Fibroblast of lung (primary cell): ENCODE measurements around the gene SNAP29. TPM values are rescaled to one million over a fixed set of nuclear protein-coding genes. Genes with fewer than 3 reads are reported as not detected.

Source experiments
- DNase-seq, 2 donors: peaks; one replicate each; pipeline versions ENCODE4 v3.0.0 to v3.0.0-alpha.2; 2010; ENCODE audit warnings: low read depth in 2 of 2
- H2AFZ ChIP-seq: 2 replicates; pipeline ENCODE4 v1.5.1; 2012; ENCODE audit warnings: low read length, control low read depth, inconsistent platforms
- H3K27ac ChIP-seq: 2 replicates; pipeline ENCODE4 v1.5.1; 2011; ENCODE audit warnings: low read length, control low read depth; ENCODE audit not compliant: insufficient read depth
- H3K27me3 ChIP-seq: 2 replicates; pipeline ENCODE4 v1.5.1; 2011; ENCODE audit warnings: mild to moderate bottlenecking, low read length; ENCODE audit not compliant: control insufficient read depth, insufficient read depth
- H3K36me3 ChIP-seq: 2 replicates; pipeline ENCODE4 v1.5.1; 2011; ENCODE audit warnings: low read length; ENCODE audit not compliant: control insufficient read depth, insufficient read depth
- H3K4me1 ChIP-seq: 2 replicates; pipeline ENCODE4 v1.5.1; 2011; ENCODE audit warnings: low read length; ENCODE audit not compliant: control insufficient read depth, insufficient read depth; ENCODE audit errors: extremely low read depth
- H3K4me2 ChIP-seq: 2 replicates; pipeline ENCODE4 v1.5.1; 2011; ENCODE audit warnings: low read length, control low read depth; ENCODE audit not compliant: insufficient read depth; ENCODE audit errors: extremely low read depth
- H3K4me3 ChIP-seq, 4 experiments: fragments of 200-600 bp in 1 of 4; sonication (generic) in 1 of 4; replicated peaks in 1 of 4; 2 replicates each; pipeline ENCODE4 v1.5.1; 2011 to 2016; ENCODE audit warnings: low read length in 4 of 4, low read depth in 3 of 4, mild to moderate bottlenecking in 3 of 4, control low read depth in 2 of 4, inconsistent platforms in 1 of 4, mixed read lengths in 1 of 4; ENCODE audit not compliant: insufficient read depth in 1 of 4; ENCODE audit errors: control extremely low read depth in 1 of 4
- H3K79me2 ChIP-seq: 2 replicates; pipeline ENCODE4 v1.5.1; 2012; ENCODE audit warnings: mild to moderate bottlenecking, low read length, inconsistent platforms; ENCODE audit not compliant: control insufficient read depth, insufficient read depth
- H3K9ac ChIP-seq: 2 replicates; pipeline ENCODE4 v1.5.1; 2011; ENCODE audit warnings: mild to moderate bottlenecking, low read length, control low read depth; ENCODE audit not compliant: insufficient read depth
- H3K9me3 ChIP-seq: 2 replicates; pipeline ENCODE4 v1.5.1; 2012; ENCODE audit warnings: low read depth, low read length; ENCODE audit not compliant: control insufficient read depth, insufficient read depth
- H4K20me1 ChIP-seq: 2 replicates; pipeline ENCODE4 v1.5.1; 2011; ENCODE audit warnings: low read length; ENCODE audit not compliant: control insufficient read depth, insufficient read depth; ENCODE audit errors: extremely low read depth
- EZH2 ChIP-seq: IDR thresholded peaks from 2 replicates; pipeline ENCODE4 v1.5.1; 2012; ENCODE audit warnings: low read length, control low read depth, mild to moderate bottlenecking; ENCODE audit errors: missing control alignments
- polyA plus RNA-seq, 2 donors: library from polyadenylated mRNA; depleted of rRNA in 1 of 2; stranded (reverse) in 1 of 2; unstranded in 1 of 2; fragments of >200 nt; gene quantifications; 2 replicates each; pipeline ENCODE4 v1.2.1, GENCODE V29; 2011 to 2012; ENCODE audit warnings: missing spikeins in 1 of 2
- total RNA-seq: library from RNA; depleted of rRNA; stranded (reverse); fragments of >200 nt; gene quantifications from 2 replicates; pipeline ENCODE4 v1.2.1, GENCODE V29; 2014
- TF ChIP-seq, protein P1 (sequence below), 2 donors: IDR thresholded peaks in 1 of 2; conservative IDR thresholded peaks in 1 of 2; 1 replicate in 1 of 2; 2 replicates in 1 of 2; pipeline ENCODE4 v1.5.1; 2011 to 2012; ENCODE audit warnings: low read length in 2 of 2, control low read depth in 1 of 2, inconsistent platforms in 1 of 2, low read depth in 1 of 2, mild to moderate bottlenecking in 1 of 2

Gene SNAP29
- total and polyA plus RNA-seq, 2 donors (not counting 1 experiment from before 2014, with no cell fraction given), result 10.6 to 36.1 TPM

DNA sequence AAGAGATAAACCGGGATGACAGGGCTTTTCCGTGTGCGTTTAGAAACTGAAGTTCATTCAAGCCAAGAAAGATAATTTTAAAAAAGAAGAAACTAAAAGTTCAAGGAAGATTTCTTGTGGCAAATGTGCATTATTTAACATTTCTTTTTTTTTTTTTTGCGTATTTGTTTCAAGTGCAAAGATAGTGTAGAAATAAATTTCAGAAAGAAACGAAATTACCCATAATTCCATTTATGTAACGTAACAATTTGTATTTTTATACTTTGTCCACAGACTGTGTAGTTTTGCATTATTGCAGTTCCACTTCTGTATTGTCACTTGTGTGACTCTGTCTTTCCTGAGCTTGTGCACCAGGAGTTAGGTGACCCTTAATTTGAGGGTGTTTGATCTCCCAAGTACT is 24.0 kb downstream of the SNAP29 start:
- H4K20me1 ChIP-seq, result no peaks in the 10 kb centered on the region
- no peaks in the 10 kb centered on the region for H3K79me2 ChIP-seq
- no peaks in the 10 kb centered on the region for H3K4me1 ChIP-seq
- no peaks in the 10 kb centered on the region for H3K27me3 ChIP-seq
- DNase-seq, result no peak
- H3K27ac ChIP-seq, result no peak overlapping the region
- H2AFZ ChIP-seq, result no peak overlapping the region
- H3K4me2 ChIP-seq, result no peak overlapping the region
- H3K36me3 ChIP-seq, result peaks cover 8% of the 10 kb centered on the region
- H3K9ac ChIP-seq, result no peak overlapping the region
- H3K9me3 ChIP-seq, result no peaks in the 10 kb centered on the region
- no peak overlapping the region for H3K4me3 ChIP-seq
- TF ChIP-seq EZH2, result no peak
- TF ChIP-seq, protein P1, sequence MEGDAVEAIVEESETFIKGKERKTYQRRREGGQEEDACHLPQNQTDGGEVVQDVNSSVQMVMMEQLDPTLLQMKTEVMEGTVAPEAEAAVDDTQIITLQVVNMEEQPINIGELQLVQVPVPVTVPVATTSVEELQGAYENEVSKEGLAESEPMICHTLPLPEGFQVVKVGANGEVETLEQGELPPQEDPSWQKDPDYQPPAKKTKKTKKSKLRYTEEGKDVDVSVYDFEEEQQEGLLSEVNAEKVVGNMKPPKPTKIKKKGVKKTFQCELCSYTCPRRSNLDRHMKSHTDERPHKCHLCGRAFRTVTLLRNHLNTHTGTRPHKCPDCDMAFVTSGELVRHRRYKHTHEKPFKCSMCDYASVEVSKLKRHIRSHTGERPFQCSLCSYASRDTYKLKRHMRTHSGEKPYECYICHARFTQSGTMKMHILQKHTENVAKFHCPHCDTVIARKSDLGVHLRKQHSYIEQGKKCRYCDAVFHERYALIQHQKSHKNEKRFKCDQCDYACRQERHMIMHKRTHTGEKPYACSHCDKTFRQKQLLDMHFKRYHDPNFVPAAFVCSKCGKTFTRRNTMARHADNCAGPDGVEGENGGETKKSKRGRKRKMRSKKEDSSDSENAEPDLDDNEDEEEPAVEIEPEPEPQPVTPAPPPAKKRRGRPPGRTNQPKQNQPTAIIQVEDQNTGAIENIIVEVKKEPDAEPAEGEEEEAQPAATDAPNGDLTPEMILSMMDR (conservative IDR thresholded peaks at IDR 0.05 in 1 of 2, IDR thresholded peaks at IDR 0.05 in 1 of 2; ENCODE audit: low read depth in 1 of 2, low read length in 2 of 2), result no peak

DNA sequence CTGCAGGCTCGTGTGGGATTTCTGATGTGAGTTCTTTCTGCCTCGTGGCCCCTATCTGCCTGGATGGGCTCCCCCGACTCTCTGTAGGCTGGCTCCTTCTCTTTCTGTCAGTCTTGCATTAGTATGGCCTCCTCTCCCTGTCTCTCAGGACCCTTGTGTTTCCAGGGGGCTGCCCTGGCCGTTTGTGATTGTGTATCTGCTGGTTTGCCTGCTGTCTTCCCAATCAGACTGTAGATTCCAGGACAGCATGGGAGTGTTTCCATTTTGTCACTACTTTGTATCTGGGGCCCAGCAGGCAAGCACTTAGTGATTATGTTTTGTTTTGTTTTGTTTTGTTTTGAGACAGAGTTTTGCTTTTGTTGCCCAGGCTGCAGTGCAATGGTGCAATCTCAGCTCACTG is 25.6 kb downstream of the SNAP29 start:
- Histone ChIP-seq H3K4me3 (no peak overlapping the region), H3K9ac (no peak overlapping the region), H3K9me3 (no peaks in the 10 kb centered on the region), H3K4me2 (no peak overlapping the region), H3K27me3 (no peaks in the 10 kb centered on the region), H2AFZ (no peak overlapping the region), H3K36me3 (peaks cover 10% of the 10 kb centered on the region), H3K4me1 (no peaks in the 10 kb centered on the region), H3K79me2 (no peaks in the 10 kb centered on the region), H4K20me1 (no peaks in the 10 kb centered on the region), H3K27ac (no peak overlapping the region)
- no peak for DNase-seq
- TF ChIP-seq, protein P1 (conservative IDR thresholded peaks at IDR 0.05 in 1 of 2, IDR thresholded peaks at IDR 0.05 in 1 of 2; ENCODE audit: low read depth in 1 of 2, low read length in 2 of 2), result no peak
- no peak for TF ChIP-seq EZH2

DNA sequence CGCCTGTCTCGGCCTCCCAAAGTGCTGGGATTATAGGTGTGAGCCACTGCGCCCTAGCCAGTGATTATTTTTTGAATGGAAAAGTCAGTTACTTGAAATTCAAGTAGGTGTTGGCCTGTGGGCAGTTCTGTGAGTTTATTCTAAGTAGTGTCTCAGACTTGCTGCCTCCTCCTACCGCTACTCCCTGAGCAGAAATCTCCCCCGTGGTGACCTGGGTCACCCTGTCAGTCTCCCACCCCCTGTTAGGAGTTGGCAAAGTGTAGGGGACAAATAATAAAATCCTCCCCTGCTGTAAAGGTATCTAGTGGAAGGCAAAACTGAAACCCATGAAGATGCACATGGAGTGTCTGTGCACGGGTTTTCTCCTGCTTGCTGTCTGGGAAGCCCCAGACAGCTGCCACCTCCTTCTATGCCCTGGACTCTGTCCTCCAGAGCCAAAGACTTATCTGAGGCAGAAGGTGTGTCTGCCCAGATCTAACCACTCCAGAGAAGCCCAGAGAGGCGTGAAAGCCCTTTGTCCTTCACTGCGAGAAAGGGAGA is 26.3 kb downstream of the SNAP29 start:
- Histone ChIP-seq H3K27me3 (no peaks in the 10 kb centered on the region), H3K9ac (no peak overlapping the region), H3K4me2 (no peak overlapping the region), H3K4me1 (no peaks in the 10 kb centered on the region), H2AFZ (no peak overlapping the region), H3K27ac (no peak overlapping the region), H3K9me3 (no peaks in the 10 kb centered on the region), H3K4me3 (no peak overlapping the region), H3K36me3 (peaks cover 10% of the 10 kb centered on the region), H3K79me2 (no peaks in the 10 kb centered on the region), H4K20me1 (no peaks in the 10 kb centered on the region)
- DNase-seq, result no peak
- TF ChIP-seq EZH2, result no peak
- TF ChIP-seq, protein P1 (conservative IDR thresholded peaks at IDR 0.05 in 1 of 2, IDR thresholded peaks at IDR 0.05 in 1 of 2; ENCODE audit: low read depth in 1 of 2, low read length in 2 of 2), result no peak
